NT2/D1 (cell line): ENCODE results near the gene MAGEA9B.
"Not testable (repeated sequence)": the region's sequence is repeated elsewhere in the genome, so short reads cannot be mapped to it uniquely, and the experiment has no call there.

Experiments used
- SUZ12 ChIP-seq: IDR thresholded peaks from 2 replicates; pipeline ENCODE4 v1.6.1; 2011; ENCODE audit not compliant: insufficient read length, insufficient read depth; ENCODE audit errors: extremely low read depth
- YY1 ChIP-seq: IDR thresholded peaks from 2 replicates; pipeline ENCODE4 v1.6.1; 2011; ENCODE audit not compliant: insufficient read length, insufficient read depth

DNA sequence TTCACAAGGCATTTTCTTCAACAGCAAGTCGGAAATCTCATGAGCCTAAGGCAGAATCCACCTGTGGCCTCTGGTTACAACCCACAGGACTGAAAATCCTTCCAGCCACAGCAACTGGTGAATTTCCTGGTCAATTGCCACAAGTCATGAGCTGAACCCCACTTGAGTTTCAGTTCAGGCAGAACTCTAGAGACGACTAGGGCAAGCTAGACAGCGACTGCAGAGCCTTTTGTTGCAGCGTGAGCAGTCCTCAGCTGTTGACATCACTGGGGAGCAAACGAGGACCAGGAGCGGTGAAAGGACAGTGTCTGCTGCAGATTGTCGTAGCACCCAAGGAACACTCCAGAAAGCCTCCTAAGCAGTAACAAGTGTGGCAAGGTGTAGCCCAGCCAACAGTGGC lies 8.7 kb upstream of the MAGEA9B start:
- TF ChIP-seq YY1, SUZ12: not testable (repeated sequence)
